ENCODE results near the gene PRR4.

The PRR4 gene

GRCh38 chr12:10849425-10849878 lies at the start of gene PRR4:
Gene PRR4, minus strand, starts transcription at chr12:10849475. Its CDS starts 38 bp downstream, at chr12:10849437.
- no peak for DNase-seq (ENCODE audit: insufficient read length, low spot score)

GRCh38 chr12:10896854-10897253 lies 47.6 kb upstream of the PRR4 start:
- DNase-seq (ENCODE audit: insufficient read length, low spot score) (no peak), FAIRE-seq (no peak)

More at GRCh38 chr12:10849425-10849878, at the start of gene PRR4:
- no peak for FAIRE-seq

- FAIRE-seq = no peak
- no peak for DNase-seq (ENCODE audit: insufficient read length, low spot score)
These were observed 42.7 kb upstream of the PRR4 start for GRCh38 chr12:10891937-10892336.

- FAIRE-seq (no peak), DNase-seq (ENCODE audit: insufficient read length, low spot score) (no peak)
These were observed 40.0 kb upstream of the PRR4 start for GRCh38 chr12:10889226-10889625.

- no peak for DNase-seq (ENCODE audit: insufficient read length, low spot score)
- no peak for FAIRE-seq
These were observed 34.9 kb upstream of the PRR4 start, which contains the start of gene PRH1 for GRCh38 chr12:10884086-10884725. Gene PRH1, minus strand, starts transcription at chr12:10884255. Its CDS starts 38 bp downstream, at chr12:10884217.

- FAIRE-seq (no peak), DNase-seq (ENCODE audit: insufficient read length, low spot score) (no peak)
These were observed 24.1 kb upstream of the PRR4 start for GRCh38 chr12:10873378-10873777.

GRCh38 chr12:10867381-10867780 lies 18.1 kb upstream of the PRR4 start:
- FAIRE-seq (no peak), DNase-seq (ENCODE audit: insufficient read length, low spot score) (no peak)

GRCh38 chr12:10863512-10864218 lies 14.4 kb upstream of the PRR4 start:
- DNase-seq (ENCODE audit: insufficient read length, low spot score) = no peak
- no peak for FAIRE-seq

- FAIRE-seq = no peak
- no peak for DNase-seq (ENCODE audit: insufficient read length, low spot score)
These were observed 12.1 kb upstream of the PRR4 start for GRCh38 chr12:10861366-10861765.

GRCh38 chr12:10855807-10856206 lies 6.5 kb upstream of the PRR4 start:
- DNase-seq (ENCODE audit: insufficient read length, low spot score) = no peak
- FAIRE-seq = no peak

GRCh38 chr12:10853776-10854175 lies 4.5 kb upstream of the PRR4 start:
- no peak for DNase-seq (ENCODE audit: insufficient read length, low spot score)
- FAIRE-seq = no peak

GRCh38 chr12:10851243-10851858 lies 2.1 kb upstream of the PRR4 start:
- FAIRE-seq = no peak
- DNase-seq (ENCODE audit: insufficient read length, low spot score) = no peak

- no peak for FAIRE-seq
- DNase-seq (ENCODE audit: insufficient read length, low spot score) = no peak
These were observed 1.5 kb downstream of the PRR4 start for GRCh38 chr12:10847744-10848143.

GRCh38 chr12:10842862-10843261 lies 6.4 kb downstream of the PRR4 start:
- DNase-seq (ENCODE audit: insufficient read length, low spot score) = no peak
- no peak for FAIRE-seq

- DNase-seq (ENCODE audit: insufficient read length, low spot score) (no peak), FAIRE-seq (no peak)
These were observed 10.8 kb downstream of the PRR4 start for GRCh38 chr12:10838461-10838860.

GRCh38 chr12:10829994-10830393 lies 19.3 kb downstream of the PRR4 start:
- no peak for FAIRE-seq
- no peak for DNase-seq (ENCODE audit: insufficient read length, low spot score)

GRCh38 chr12:10826258-10826657 lies 23.0 kb downstream of the PRR4 start, which contains the start of gene TAS2R10:
Gene TAS2R10, minus strand, starts transcription at chr12:10826358. Its CDS starts 89 bp downstream, at chr12:10826269.
- DNase-seq (ENCODE audit: insufficient read length, low spot score) (no peak), FAIRE-seq (no peak)

GRCh38 chr12:10824957-10825356 lies 24.3 kb downstream of the PRR4 start:
- FAIRE-seq (no peak), DNase-seq (ENCODE audit: insufficient read length, low spot score) (no peak)

GRCh38 chr12:10811883-10812536 lies 37.3 kb downstream of the PRR4 start:
- FAIRE-seq (no peak), DNase-seq (ENCODE audit: insufficient read length, low spot score) (no peak)

GRCh38 chr12:10810068-10810467 lies 39.2 kb downstream of the PRR4 start, which contains the start of gene TAS2R9:
Gene TAS2R9, minus strand, starts transcription at chr12:10810168. Its CDS starts 93 bp downstream, at chr12:10810075.
- DNase-seq (ENCODE audit: insufficient read length, low spot score) (no peak), FAIRE-seq (no peak)

- DNase-seq (ENCODE audit: insufficient read length, low spot score) = no peak
- no peak for FAIRE-seq
These were observed 42.1 kb downstream of the PRR4 start, which contains the start of gene TAS2R8 for GRCh38 chr12:10807186-10807585. Gene TAS2R8, minus strand, starts transcription at chr12:10807286. Its CDS starts 306 bp downstream, at chr12:10806980.

Data from GM19239 (cell line).